Measurements from ENCODE around the gene ZNG1E. TPM values are rescaled to one million over a fixed set of nuclear protein-coding genes. Genes with fewer than 3 reads are reported as not detected.
A peak's percentile ranks its signal among the peaks of the same experiment; 100 is the strongest.
"Not testable (repeated sequence)": the region's sequence is repeated elsewhere in the genome, so short reads cannot be mapped to it uniquely, and the experiment has no call there.

Gene ZNG1E
- 10 to 100 TPM; 34.9 to 45.0 TPM for total RNA-seq
- long read RNA-seq, transcript CBWD5-202 (3 exons, 1,347 nt): minor isoform, 6 of 37 reads
- long read RNA-seq, transcript CBWD5-207 (15 exons, 1,791 nt): major isoform, 15 of 37 reads
- long read RNA-seq, partial matches to known transcripts: 2 of 37 reads
- long read RNA-seq, other reads (novel, unspliced or antisense): 9 of 37 reads

DNA sequence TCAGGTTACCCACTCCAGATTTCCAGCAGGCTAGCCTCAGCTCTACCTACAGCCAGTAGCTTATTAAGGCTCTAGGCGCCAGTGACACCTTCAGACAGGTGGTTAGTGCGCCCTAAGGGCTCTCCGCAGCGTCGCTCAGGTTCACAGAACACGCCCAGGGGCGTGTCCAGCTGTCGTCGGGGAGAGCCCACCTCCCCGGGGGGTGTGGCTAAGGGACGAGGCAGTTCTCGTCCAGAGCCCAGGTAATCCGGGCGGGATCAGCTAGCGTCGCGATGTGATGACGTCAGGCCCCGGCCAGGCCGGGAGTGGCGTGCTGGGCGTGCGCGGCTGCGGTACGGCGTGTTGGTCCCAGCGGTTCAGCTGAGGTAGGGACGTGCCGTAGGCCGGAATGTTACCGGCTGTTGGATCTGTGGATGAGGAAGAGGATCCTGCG is at the start of gene ZNG1E:
TSS of gene ZNG1E (plus strand) at position 340 of the 433 bp plus-strand sequence. CDS start at position 389, 49 bp downstream.
- ATAC-seq; intact Hi-C loops (cut with DNase I, micrococcal nuclease): not testable (repeated sequence)
- DNase-seq: peak; percentile 77 to 81

DNA sequence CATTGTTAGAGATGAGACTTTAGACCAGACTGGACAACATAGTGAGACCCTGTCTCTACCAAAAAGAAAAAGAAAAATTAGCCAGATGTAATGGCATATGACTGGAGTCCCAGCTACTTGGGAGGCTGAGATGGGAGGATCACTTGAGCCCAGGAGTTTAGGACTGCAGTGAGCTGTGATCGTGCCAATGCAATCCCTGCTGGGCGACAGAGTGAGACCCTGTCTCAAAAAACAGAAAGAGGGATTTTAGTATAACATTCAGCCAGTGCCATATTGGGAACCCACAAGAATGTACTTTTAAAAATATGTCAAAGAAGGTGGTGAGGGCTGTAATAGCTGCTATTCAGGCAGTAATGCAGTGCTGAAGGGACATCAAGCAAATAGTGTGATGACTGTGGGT is 2.1 kb upstream of the ZNG1E start:
- intact Hi-C loops (cut with DNase I, micrococcal nuclease); ATAC-seq; DNase-seq: not testable (repeated sequence)

DNA sequence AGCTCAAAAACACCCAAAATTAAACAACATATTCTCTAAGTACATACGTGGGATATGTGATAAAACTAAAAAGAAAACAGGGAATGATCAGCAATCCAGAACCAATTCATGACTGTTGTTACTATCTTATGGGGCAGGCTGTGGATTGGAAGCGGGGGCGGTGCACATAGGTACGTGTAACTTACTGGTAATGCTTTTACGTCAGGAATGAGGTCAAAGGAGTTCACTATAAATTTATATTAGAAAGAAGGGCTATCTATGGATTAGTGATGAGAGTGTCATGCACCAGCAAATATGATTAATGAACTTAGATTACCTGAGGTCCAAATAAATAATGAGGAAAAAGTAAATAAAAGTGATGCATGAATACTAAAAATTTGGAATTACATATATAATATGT is 710 bp upstream of the ZNG1E start:
- peak in 1 of 2 donors; percentile 20 for DNase-seq
- ATAC-seq; intact Hi-C loops (cut with DNase I, micrococcal nuclease): not testable (repeated sequence)

DNA sequence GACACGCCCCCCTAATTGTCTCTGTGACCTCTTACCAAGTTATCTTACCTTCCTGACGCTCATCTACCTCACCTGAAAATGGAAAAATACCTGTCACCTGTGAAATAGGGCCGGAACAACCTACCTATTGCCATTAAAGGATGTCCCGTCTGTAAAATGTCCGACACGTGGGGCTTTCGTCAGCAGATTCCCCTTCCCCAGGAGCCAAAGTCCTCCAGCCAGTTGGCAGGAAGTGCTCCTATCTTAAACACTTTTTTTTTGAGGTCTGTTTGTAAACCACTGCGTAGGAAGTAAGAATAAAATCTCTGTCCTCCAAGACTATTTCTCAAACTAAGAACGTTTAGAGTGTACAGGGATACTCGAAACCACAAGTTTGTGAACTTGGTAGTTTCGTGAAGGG is 661 bp downstream of the ZNG1E start:
- intact Hi-C loops (cut with DNase I, micrococcal nuclease): not testable (repeated sequence)
- DNase-seq (peak; percentile 53 to 74), ATAC-seq (peak; percentile 84)

DNA sequence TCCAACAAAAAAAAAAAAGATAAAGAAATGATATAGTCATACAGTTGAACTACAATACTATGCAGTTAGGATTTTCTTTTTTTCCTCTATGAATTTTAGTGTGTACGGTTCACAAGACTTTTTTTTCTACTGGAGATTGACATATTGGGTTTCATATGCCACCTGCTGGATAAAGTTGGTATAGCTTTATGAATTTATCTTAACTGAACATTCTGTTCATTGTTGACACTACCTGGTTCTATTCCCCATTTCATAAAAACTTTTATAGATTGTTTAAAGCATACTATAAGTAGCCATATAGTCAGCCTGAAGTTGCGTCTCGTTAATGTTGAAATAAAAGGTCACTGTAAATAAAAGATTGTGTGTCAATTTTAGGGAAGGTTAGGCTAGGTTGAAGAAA is 2.8 kb downstream of the ZNG1E start:
- ATAC-seq; DNase-seq; intact Hi-C loops (cut with DNase I, micrococcal nuclease): not testable (repeated sequence)

DNA sequence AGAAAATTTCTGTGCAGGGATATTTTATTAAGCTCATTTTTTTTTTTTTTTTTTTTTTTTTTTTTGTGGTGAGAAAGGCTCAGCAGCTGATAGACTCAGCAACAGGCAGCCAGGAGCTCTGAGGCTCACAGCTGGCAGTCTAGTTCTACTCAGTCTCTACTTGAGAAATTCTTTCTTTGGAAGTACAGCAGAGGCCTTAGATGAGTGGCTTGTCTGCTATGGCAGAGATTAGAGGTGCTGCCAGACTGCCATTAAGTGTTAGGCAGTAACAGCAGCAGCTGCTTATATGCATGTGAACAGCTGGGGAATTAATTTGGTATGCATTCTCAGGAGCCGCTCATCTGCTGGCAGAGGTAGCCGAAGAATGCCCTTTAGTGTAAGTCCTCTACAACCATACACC is 27.8 kb downstream of the ZNG1E start:
- ATAC-seq; DNase-seq; intact Hi-C loops (cut with DNase I, micrococcal nuclease): not testable (repeated sequence)

DNA sequence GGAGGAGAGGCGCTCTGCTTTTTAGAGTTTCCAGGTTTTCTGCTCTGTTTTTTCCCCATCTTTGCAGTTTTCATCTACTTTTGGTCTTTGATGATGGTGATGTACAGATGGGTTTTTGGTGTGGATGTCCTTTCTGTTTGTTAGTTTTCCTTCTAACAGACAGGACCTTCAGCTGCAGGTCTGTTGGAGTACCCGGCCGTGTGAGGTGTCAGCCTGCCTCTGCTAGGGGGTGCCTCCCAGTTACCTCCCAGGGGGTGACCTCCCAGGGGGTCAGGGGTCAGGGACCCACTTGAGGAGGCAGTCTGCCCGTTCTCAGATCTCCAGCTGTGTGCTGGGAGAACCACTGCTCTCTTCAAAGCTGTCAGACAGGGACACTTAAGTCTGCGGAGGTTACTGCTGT is 38.7 kb downstream of the ZNG1E start:
- intact Hi-C loops (cut with DNase I, micrococcal nuclease); DNase-seq; ATAC-seq: not testable (repeated sequence)

DNA sequence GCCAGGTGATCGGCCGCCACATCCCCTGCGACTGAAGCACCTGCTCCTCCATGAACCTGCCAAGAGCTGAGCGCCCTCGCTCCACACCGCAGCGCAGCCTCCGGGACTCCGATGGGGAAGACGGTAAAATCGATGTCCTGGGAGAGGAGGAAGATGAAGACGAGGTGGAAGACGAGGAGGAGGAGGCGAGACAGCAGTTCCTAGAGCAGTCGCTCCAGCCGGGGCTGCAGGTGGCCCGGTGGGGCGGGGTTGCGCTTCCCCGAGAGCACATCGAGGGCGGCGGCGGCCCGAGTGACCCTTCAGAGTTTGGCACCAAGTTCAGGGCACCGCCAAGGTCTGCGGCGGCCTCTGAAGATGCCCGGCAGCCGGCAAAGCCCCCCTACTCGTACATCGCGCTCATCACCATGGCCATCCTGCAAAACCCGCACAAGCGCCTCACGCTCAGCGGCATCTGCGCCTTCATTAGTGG is 61.4 kb downstream of the ZNG1E start, which contains the start of gene FOXD4L4:
TSS of gene FOXD4L4 (plus strand) at position 51 of the 469 bp plus-strand sequence. CDS start at position 51, 0 bp downstream.
- ATAC-seq; intact Hi-C loops (cut with DNase I, micrococcal nuclease): not testable (repeated sequence)
- DNase-seq: peak in 1 of 2 donors; percentile 4

DNA sequence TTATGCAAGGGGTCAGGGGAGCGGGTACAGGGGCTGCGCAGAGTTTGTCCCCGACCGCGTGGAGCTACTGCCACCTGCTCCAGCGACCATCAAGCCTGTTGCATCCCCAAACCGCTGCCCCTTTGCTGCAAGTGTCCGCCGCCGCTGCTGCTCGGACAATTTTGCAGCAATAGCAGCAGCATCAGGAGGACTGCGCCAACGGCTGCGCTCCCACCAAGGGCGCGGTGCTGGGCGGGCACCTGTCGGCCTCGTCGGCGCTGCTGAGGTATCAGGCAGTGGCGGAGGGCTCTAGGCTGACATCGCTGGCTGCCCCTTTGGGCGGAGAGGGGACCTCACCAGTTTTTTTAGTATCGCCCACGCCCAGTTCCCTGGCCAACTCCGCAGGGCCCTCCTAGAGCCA is 62.4 kb downstream of the ZNG1E start:
- ATAC-seq: peak; percentile 37
- DNase-seq; intact Hi-C loops (cut with DNase I, micrococcal nuclease): not testable (repeated sequence)

Other genes with a start within 250 kb of the ZNG1E start
- gene FOXD4L4, start 61.2 kb downstream of the ZNG1E start, total RNA-seq: under 1 TPM in 1 of 2 donors, not detected in 1; 0.17 TPM